ENCODE measurements around the gene SPN. TPM values are rescaled to one million over a fixed set of nuclear protein-coding genes. Genes with fewer than 3 reads are reported as not detected.
A peak's percentile ranks its signal among the peaks of the same experiment; 100 is the strongest.

SPN gene
- total RNA-seq, 1 experiment from 2014 or later = 0.47 TPM

- Histone ChIP-seq H3K4me2 (ENCODE audit: low read length) (peak overlapping the region; percentile 21; the same call in 1 of the 2 replicates), H3K9me2 (ENCODE audit: insufficient read depth) (no peaks in the 10 kb centered on the region), H3K79me2 (ENCODE audit: insufficient read depth, low read length) (no peaks in the 10 kb centered on the region), H3K27me3 (ENCODE audit: insufficient read depth, low read length) (no peaks in the 10 kb centered on the region), H3K4me3 (replicated peaks in 1 of 2; ENCODE audit: low read depth in 1 of 2, low read length in 2 of 2) (no peak overlapping the region), H3K36me3 (ENCODE audit: control insufficient read depth in 1 of 2, insufficient read depth in 2 of 2, low read length in 2 of 2) (no peaks in the 10 kb centered on the region), H2AFZ (ENCODE audit: low read depth, low read length, poor library complexity, severe bottlenecking) (peak overlapping the region; percentile 77), H3K4me1 (ENCODE audit: control insufficient read depth in 1 of 2, insufficient read depth in 2 of 2, low read length in 2 of 2) (peaks cover 0 to 5% of the 10 kb centered on the region in 2 experiments; a peak in 2 of 4 replicates), H3K27ac (ENCODE audit: low read depth, low read length) (no peak overlapping the region), H3K9ac (ENCODE audit: low read length) (no peak overlapping the region), H3K9me3 (ENCODE audit: control insufficient read depth in 1 of 2, insufficient read depth in 1 of 2, low read depth in 1 of 2, low read length in 2 of 2) (no peaks in the 10 kb centered on the region), H4K20me1 (ENCODE audit: insufficient read depth) (no peaks in the 10 kb centered on the region)
- ChIA-PET RAD21 (ENCODE audit: low non-redundant PET in 1 of 2, low total read pairs in 2 of 2, uncharacterized antibody in 2 of 2, unreplicated experiment in 2 of 2) (no interaction called here), POLR2A (interaction anchor here (1.1 kb wide), 1 partner anchor 24 kb away, joined by 4 read pairs; no protein-coding TSS in a partner anchor), CTCF (interaction anchor here (1.1 kb wide), 1 partner anchor 35 kb away, joined by 4 read pairs; no protein-coding TSS in a partner anchor)
- no TSS peak for BruUV-seq (replicated peaks)
- ATAC-seq (peak; percentile 98), DNase-seq (ENCODE audit: low read depth, low spot score) (peak; percentile 24)
- intact Hi-C loops (cut with micrococcal nuclease) = no loop called here
- TF ChIP-seq SRF (IDR thresholded peaks at IDR 0.05; ENCODE audit: low read depth) (no peak), REST (IDR thresholded peaks at IDR 0.05; ENCODE audit: low read depth) (no peak), CBX3 (IDR thresholded peaks at IDR 0.05; ENCODE audit: low read depth) (no peak), EZH2 (IDR thresholded peaks at IDR 0.05) (no peak), FOSL1 (IDR thresholded peaks at IDR 0.05; ENCODE audit: low read depth) (no peak), YY1 (IDR thresholded peaks at IDR 0.05; ENCODE audit: extremely low read depth, insufficient replicate concordance, low read depth, low read length) (no peak), POLR2AphosphoS5 (IDR thresholded peaks at IDR 0.05; ENCODE audit: low read depth, low read length) (no peak), SIN3A (IDR thresholded peaks at IDR 0.05; ENCODE audit: low read depth) (no peak), TCF7L2 (IDR thresholded peaks at IDR 0.05; ENCODE audit: borderline replicate concordance, extremely low read depth, insufficient read depth, insufficient read length) (no peak), ZBTB33 (IDR thresholded peaks at IDR 0.05; ENCODE audit: extremely low read depth, insufficient replicate concordance, low read length) (no peak), POLR2A (IDR thresholded peaks at IDR 0.05; ENCODE audit: borderline replicate concordance, extremely low read depth, insufficient read depth, insufficient read length) (no peak), SP1 (IDR thresholded peaks at IDR 0.05; ENCODE audit: low read depth) (peak; percentile 41; the same call in 1 of the 2 replicates), CEBPB (IDR thresholded peaks at IDR 0.05; ENCODE audit: low read depth) (no peak), ZFX (IDR thresholded peaks at IDR 0.05) (no peak), JUND (IDR thresholded peaks at IDR 0.05) (no peak), ELF1 (IDR thresholded peaks at IDR 0.05; ENCODE audit: borderline replicate concordance, low read depth) (0 out of 2 replicates have a peak, but pooled peaks have one; percentile 22), ATF3 (IDR thresholded peaks at IDR 0.05) (no peak)
Measured at GRCh38 chr16:29675811-29676643, 13.0 kb downstream of the SPN start.
